Measurements from ENCODE around the gene BMX. TPM values are rescaled to one million over a fixed set of nuclear protein-coding genes. Genes with fewer than 3 reads are reported as not detected.

BMX gene
- total and polyA plus RNA-seq, 9 of the 15 experiments (the other 6 are each of a cell fraction or from before 2014, with no cell fraction given) = 0.45 to 4.2 (median 1.8) TPM

DNA sequence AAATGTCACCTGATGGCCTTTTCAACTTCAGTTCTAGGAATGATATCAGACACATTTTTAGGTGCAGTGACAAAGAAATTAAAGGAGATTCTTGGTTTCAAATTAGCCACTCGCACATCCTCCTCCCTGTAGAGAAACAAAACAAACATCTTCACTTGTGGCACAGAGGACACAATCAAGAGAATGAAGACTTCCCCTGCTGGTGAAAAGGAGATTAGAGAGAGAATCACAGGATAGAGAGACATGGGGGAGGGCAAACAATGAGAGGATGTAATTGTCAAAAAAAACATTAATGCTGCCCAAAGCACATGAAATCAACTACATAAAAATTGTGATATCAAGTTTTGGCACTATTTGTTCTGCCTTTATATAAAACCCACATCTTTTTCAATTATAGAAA is 65.6 kb downstream of the BMX start:
- no TSS peak for BruUV-seq (replicated peaks)
- POLR2A ChIA-PET = no interaction called here
- Histone ChIP-seq H3K79me2 (ENCODE audit: control insufficient read depth, insufficient read depth, low read length) (no peaks in the 10 kb centered on the region), H3K27me3 (ENCODE audit: control insufficient read depth in 2 of 2, insufficient read depth in 2 of 2, low read length in 2 of 2) (no peaks in the 10 kb centered on the region), H3K4me3 (no peak overlapping the region), H3K9me3 (replicated peaks; ENCODE audit: control insufficient read depth, insufficient read depth, low read depth, low read length) (no peaks in the 10 kb centered on the region), H3K27ac (ENCODE audit: extremely low read depth, low read depth, low read length) (no peak overlapping the region), H3K9me1 (ENCODE audit: control insufficient read depth, insufficient read depth, low read length) (no peaks in the 10 kb centered on the region), H2AFZ (ENCODE audit: low read depth, low read length) (no peak overlapping the region), H3K4me1 (replicated peaks in 1 of 2; ENCODE audit: control insufficient read depth in 2 of 2, insufficient read depth in 2 of 2, low read length in 2 of 2) (peaks cover 0 to 3% of the 10 kb centered on the region in 2 experiments; a peak in 2 of 5 replicates), H3K36me3 (ENCODE audit: control insufficient read depth, insufficient read depth, low read length) (no peaks in the 10 kb centered on the region), H3K4me2 (ENCODE audit: insufficient read depth, low read length) (no peak overlapping the region), H4K20me1 (replicated peaks; ENCODE audit: control insufficient read depth, insufficient read depth, low read length) (no peaks in the 10 kb centered on the region), H3K9ac (ENCODE audit: insufficient read depth in 1 of 2, low read depth in 2 of 2, low read length in 2 of 2) (no peak overlapping the region)
- 60% methylated on average over 1 of the region's 1 CpG for WGBS (ENCODE audit: insufficient coverage, low coverage, missing lambda C conversion rate)
- TF ChIP-seq, protein P1, sequence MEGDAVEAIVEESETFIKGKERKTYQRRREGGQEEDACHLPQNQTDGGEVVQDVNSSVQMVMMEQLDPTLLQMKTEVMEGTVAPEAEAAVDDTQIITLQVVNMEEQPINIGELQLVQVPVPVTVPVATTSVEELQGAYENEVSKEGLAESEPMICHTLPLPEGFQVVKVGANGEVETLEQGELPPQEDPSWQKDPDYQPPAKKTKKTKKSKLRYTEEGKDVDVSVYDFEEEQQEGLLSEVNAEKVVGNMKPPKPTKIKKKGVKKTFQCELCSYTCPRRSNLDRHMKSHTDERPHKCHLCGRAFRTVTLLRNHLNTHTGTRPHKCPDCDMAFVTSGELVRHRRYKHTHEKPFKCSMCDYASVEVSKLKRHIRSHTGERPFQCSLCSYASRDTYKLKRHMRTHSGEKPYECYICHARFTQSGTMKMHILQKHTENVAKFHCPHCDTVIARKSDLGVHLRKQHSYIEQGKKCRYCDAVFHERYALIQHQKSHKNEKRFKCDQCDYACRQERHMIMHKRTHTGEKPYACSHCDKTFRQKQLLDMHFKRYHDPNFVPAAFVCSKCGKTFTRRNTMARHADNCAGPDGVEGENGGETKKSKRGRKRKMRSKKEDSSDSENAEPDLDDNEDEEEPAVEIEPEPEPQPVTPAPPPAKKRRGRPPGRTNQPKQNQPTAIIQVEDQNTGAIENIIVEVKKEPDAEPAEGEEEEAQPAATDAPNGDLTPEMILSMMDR (IDR thresholded peaks at IDR 0.05 in 2 of 3, conservative IDR thresholded peaks at IDR 0.05 in 1 of 3; ENCODE audit: insufficient read depth in 2 of 3, low read depth in 1 of 3, low read length in 3 of 3) = peak in 1 of 3 experiments; percentile 17; a peak in 2 of 6 replicates
- no peak for TF ChIP-seq BRF1 (IDR thresholded peaks at IDR 0.05; ENCODE audit: borderline replicate concordance, extremely low read depth, insufficient read length)
- ATAC-seq (peak; percentile 69), DNase-seq (ENCODE audit: extremely low read depth in 1 of 4, low spot score in 3 of 4) (peak in 2 of 4 experiments; percentile 15 to 17), FAIRE-seq (no peak)
- in situ Hi-C loops (cut with MboI) = loop anchor here (5.0 to 10.0 kb wide), 3 partner anchors 79 to 221 kb away; no protein-coding TSS in a partner anchor
- intact Hi-C loops (cut with micrococcal nuclease) = loop anchor here (5.0 kb wide), 1 partner anchor 406 kb away; no protein-coding TSS in a partner anchor
- CTCF ChIA-PET (ENCODE audit: low intra/inter-chr PET ratio) = interaction anchor here (1.0 to 4.3 kb wide), 2 partner anchors 68 to 94 kb away, joined by 3 to 36 read pairs; no protein-coding TSS in a partner anchor

DNA sequence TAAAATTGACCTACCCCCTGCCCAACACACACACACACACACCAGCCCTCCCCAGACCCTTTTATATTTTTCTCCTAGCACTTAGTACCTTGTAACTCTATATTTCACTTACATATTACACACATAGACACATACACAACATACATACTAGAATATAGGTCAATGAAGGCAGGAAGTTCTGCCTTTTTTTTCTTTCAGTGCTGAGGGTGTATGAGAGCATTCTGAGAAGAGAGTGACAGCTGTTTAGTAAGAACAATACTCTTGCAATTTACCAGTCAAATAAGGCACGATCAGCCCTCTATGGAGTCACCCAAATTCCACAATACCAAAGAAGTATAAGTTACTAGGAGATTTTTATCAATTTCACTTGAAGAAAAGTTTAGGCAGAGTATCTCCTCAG is 66.7 kb downstream of the BMX start:
- ChIA-PET POLR2A (no interaction called here), CTCF (ENCODE audit: low intra/inter-chr PET ratio) (no interaction called here)
- intact Hi-C loops (cut with micrococcal nuclease) = loop anchor here (5.0 kb wide), 1 partner anchor 405 kb away; no protein-coding TSS in a partner anchor
- no peaks in the 10 kb centered on the region for H3K9me3 ChIP-seq (replicated peaks; ENCODE audit: control insufficient read depth, insufficient read depth, low read depth, low read length)
- ATAC-seq = no peak
- no peaks in the 10 kb centered on the region for H3K36me3 ChIP-seq (ENCODE audit: control insufficient read depth, insufficient read depth, low read length)
- peaks cover 0 to 11% of the 10 kb centered on the region in 2 experiments; a peak in 2 of 5 replicates for H3K4me1 ChIP-seq (replicated peaks in 1 of 2; ENCODE audit: control insufficient read depth in 2 of 2, insufficient read depth in 2 of 2, low read length in 2 of 2)
- no peak overlapping the region for H3K9ac ChIP-seq (ENCODE audit: insufficient read depth in 1 of 2, low read depth in 2 of 2, low read length in 2 of 2)
- no peak for DNase-seq (ENCODE audit: extremely low read depth in 1 of 4, low spot score in 3 of 4)
- H3K4me2 ChIP-seq (ENCODE audit: insufficient read depth, low read length) = no peak overlapping the region
- BruUV-seq (replicated peaks) = no TSS peak
- no peaks in the 10 kb centered on the region for H3K9me1 ChIP-seq (ENCODE audit: control insufficient read depth, insufficient read depth, low read length)
- no peak overlapping the region for H3K4me3 ChIP-seq
- 17% methylated on average over 1 of the region's 1 CpG for WGBS (ENCODE audit: insufficient coverage, low coverage, missing lambda C conversion rate)
- H3K27me3 ChIP-seq (ENCODE audit: control insufficient read depth in 2 of 2, insufficient read depth in 2 of 2, low read length in 2 of 2) = no peaks in the 10 kb centered on the region
- H3K79me2 ChIP-seq (ENCODE audit: control insufficient read depth, insufficient read depth, low read length) = no peaks in the 10 kb centered on the region
- in situ Hi-C loops (cut with MboI) = loop anchor here (5.0 to 10.0 kb wide), 3 partner anchors 78 to 222 kb away; no protein-coding TSS in a partner anchor
- no peak for FAIRE-seq
- H2AFZ ChIP-seq (ENCODE audit: low read depth, low read length) = peak overlapping the region; percentile 44; the same call in 1 of the 2 replicates
- H3K27ac ChIP-seq (ENCODE audit: extremely low read depth, low read depth, low read length) = no peak overlapping the region
- H4K20me1 ChIP-seq (replicated peaks; ENCODE audit: control insufficient read depth, insufficient read depth, low read length) = no peaks in the 10 kb centered on the region
- TF ChIP-seq FOXM1 (IDR thresholded peaks at IDR 0.05; ENCODE audit: low read depth) (no peak), FOXM1 (CRISPR knock-in tag; IDR thresholded peaks at IDR 0.05; ENCODE audit: low read depth) (no peak), ZKSCAN1 (IDR thresholded peaks at IDR 0.05; ENCODE audit: low read depth, low read length) (no peak), FOXJ2 (tag; IDR thresholded peaks at IDR 0.05) (no peak)
- TF ChIP-seq, protein P2, sequence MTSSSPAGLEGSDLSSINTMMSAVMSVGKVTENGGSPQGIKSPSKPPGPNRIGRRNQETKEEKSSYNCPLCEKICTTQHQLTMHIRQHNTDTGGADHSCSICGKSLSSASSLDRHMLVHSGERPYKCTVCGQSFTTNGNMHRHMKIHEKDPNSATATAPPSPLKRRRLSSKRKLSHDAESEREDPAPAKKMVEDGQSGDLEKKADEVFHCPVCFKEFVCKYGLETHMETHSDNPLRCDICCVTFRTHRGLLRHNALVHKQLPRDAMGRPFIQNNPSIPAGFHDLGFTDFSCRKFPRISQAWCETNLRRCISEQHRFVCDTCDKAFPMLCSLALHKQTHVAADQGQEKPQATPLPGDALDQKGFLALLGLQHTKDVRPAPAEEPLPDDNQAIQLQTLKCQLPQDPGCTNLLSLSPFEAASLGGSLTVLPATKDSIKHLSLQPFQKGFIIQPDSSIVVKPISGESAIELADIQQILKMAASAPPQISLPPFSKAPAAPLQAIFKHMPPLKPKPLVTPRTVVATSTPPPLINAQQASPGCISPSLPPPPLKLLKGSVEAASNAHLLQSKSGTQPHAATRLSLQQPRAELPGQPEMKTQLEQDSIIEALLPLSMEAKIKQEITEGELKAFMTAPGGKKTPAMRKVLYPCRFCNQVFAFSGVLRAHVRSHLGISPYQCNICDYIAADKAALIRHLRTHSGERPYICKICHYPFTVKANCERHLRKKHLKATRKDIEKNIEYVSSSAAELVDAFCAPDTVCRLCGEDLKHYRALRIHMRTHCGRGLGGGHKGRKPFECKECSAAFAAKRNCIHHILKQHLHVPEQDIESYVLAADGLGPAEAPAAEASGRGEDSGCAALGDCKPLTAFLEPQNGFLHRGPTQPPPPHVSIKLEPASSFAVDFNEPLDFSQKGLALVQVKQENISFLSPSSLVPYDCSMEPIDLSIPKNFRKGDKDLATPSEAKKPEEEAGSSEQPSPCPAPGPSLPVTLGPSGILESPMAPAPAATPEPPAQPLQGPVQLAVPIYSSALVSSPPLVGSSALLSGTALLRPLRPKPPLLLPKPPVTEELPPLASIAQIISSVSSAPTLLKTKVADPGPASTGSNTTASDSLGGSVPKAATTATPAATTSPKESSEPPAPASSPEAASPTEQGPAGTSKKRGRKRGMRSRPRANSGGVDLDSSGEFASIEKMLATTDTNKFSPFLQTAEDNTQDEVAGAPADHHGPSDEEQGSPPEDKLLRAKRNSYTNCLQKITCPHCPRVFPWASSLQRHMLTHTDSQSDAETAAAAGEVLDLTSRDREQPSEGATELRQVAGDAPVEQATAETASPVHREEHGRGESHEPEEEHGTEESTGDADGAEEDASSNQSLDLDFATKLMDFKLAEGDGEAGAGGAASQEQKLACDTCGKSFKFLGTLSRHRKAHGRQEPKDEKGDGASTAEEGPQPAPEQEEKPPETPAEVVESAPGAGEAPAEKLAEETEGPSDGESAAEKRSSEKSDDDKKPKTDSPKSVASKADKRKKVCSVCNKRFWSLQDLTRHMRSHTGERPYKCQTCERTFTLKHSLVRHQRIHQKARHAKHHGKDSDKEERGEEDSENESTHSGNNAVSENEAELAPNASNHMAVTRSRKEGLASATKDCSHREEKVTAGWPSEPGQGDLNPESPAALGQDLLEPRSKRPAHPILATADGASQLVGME (CRISPR knock-in tag; IDR thresholded peaks at IDR 0.05) = no peak
